ENCODE data around the gene OR14C36.
"Not testable (repeated sequence)": the region's sequence is repeated elsewhere in the genome, so short reads cannot be mapped to it uniquely, and the experiment has no call there.

Gene OR14C36

DNA sequence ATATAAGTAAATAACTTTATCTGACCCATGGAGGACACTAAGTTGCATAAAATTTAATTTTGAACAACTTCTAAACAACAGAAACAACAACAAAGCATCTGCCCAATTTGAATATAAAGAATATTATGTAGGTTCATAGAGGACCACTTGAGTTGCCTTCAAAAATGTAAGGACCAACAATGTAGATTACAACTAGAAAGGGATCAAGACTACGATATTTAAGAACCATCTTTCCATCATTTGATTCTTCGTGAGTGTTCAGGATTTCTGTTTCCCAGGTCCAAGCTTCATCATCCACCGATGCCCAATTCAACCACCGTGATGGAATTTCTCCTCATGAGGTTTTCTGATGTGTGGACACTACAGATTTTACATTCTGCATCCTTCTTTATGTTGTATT lies at the start of gene OR14C36:
Gene OR14C36 (plus strand): TSS at position 301 of the 400 bp plus-strand sequence. CDS start 0 bp downstream, at position 301.
- DNase-seq (ENCODE audit: low spot score), result no peak

- DNase-seq (ENCODE audit: low spot score), result no peak
Measured at GRCh38 chr1:248303324-248303723, 45.3 kb upstream of the OR14C36 start, which contains the start of gene OR2T12. Gene OR2T12 (minus strand): TSS chr1:248303424. CDS start chr1:248295578, 7,846 bp downstream.

DNA sequence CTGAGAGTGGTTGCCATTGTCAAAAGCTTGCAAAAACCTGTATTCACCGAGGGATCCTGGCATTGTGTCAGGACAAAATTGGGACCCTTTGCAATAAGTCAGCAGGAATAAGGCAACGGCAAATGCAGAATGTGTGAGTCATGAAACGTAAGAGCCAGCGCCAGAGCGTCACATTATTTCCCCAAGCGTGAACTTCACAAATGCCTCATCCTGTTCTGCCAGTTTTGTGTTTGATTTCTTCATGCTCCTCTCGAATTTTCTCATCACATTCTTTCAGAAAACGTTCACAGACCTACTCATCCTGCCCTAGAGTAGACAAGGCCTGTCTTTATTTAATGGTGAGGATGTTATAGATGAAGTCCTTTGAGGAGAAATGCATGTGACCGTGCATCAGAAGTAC lies 42.9 kb upstream of the OR14C36 start:
- not testable (repeated sequence) for DNase-seq (ENCODE audit: low spot score)

DNA sequence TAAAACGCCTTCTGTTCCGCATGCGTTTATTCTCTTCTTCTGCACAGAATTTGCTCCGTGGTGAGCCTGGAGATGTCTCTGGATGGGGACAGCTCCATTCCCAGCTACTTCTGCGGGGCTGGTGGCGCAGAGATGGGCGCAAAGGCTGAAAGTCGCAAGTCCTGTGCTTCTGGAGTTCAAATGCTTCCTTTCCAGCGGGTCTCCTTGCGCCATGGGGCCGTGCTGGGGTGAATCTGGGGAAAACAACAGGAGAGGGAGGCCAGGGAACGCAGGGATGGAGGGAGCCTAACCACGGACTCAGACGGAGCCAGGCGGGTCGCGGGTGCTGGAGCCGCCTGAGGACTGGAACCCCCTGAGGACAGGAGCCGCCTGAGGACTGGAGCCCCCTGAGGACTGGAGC lies 42.5 kb upstream of the OR14C36 start:
- DNase-seq (ENCODE audit: low spot score), result no peak

DNA sequence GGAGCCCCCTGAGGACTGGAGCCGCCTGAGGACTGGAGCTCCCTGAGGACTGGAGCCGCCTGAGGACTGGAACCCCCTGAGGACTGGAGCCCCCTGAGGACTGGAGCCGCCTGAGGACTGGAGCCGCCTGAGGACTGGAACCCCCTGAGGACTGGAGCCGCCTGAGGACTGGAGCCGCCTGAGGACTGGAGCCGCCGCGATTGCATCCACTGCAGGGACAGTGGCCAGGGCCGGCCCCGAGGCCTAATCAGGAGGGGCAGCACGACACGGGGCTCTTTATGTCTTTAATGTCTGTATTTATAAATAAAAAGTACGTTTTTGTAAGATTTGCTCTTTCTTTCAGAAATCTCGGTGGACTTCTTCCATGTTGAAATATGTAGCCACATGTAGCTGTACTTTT lies 41.8 kb upstream of the OR14C36 start:
- not testable (repeated sequence) for DNase-seq (ENCODE audit: low spot score)

DNA sequence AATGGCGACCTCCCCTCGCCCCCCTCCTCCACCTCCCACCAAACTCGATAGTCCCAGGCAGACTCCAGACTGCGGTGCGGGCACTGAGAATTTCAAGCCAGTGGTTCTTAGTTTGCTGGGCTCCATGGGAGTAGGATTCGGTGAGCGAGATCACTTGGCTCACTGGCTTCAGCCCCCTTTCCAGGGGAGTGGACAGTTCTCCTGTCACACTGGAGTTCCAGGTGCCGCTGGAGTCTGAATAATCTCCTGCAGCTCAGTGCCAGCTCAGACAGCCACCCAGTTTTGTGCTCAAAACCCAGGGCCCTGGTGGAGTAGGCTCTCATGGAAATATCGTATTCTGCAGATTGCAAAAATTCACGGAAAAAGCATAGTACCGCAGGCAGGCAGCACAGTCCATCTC lies 31.8 kb upstream of the OR14C36 start:
- DNase-seq (ENCODE audit: low spot score), result no peak

- no peak for DNase-seq (ENCODE audit: low spot score)
Measured at GRCh38 chr1:248324468-248324867, 24.1 kb upstream of the OR14C36 start, which contains the start of gene OR2M7. Gene OR2M7 (minus strand): TSS chr1:248324568. CDS start chr1:248324568, 0 bp downstream.

DNA sequence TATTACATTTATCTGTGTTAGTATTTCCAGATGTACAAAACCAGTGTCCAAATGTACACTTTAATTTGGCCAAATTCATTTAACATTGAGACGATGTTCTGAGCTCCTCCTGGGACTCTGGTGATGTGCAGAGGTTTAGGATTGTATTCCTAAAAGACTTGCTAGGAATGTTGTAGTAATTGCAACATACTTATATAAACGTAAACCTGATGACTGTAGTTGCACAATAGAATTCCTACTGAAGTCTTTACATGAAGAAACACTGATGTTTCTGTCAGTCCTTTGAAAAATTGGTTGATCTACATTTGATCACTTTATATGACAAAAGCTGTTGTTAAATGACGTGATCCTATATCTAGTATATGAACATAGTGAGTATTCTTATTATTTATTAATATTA lies 5.1 kb upstream of the OR14C36 start:
- no peak for DNase-seq (ENCODE audit: low spot score)

- DNase-seq (ENCODE audit: low spot score), result no peak
Measured at GRCh38 chr1:248359415-248359814, 10.8 kb downstream of the OR14C36 start.

GRCh38 chr1:248361121-248361715 lies 12.6 kb downstream of the OR14C36 start, which contains the start of gene OR2T4:
Gene OR2T4 (plus strand): TSS chr1:248361665. CDS start chr1:248361665, 0 bp downstream.
- DNase-seq (ENCODE audit: low spot score), result no peak

DNA sequence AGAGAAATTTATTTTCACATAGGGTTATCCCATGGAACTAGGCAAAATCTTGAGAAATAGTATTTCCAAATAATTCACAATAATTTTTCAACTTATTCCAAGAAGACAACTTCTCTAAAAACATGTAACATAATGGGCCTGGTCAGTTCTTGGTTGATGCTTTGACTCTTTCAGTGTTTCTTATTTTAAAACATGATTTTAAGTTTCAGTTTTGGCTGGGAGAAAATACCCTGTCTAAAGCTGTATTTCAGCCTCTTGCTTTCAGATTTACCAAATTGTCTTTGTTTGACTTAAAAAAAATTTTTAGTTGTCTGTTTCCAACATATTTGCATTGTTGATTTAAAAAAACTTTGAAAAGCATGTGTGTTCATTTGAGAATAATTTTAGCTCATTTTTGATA lies 18.0 kb downstream of the OR14C36 start:
- no peak for DNase-seq (ENCODE audit: low spot score)

DNA sequence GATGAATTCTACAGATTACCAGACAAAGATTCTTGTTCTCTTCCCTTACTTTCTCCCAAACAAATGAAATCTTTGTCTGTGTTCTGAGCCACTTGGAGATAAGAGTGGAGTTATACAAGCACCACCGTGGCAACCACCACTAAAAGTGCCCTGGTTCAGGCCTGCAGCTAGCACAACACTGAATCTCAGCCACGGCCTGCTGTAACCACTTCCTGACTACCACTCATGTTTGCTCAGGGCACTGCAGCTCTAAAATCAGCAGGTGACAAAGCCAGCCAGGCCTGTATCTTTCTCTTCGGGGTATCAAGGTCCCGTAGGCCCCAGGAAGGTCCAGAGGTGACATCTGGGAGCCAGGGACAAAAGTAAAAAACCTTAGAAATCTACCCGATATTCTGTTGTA lies 23.8 kb downstream of the OR14C36 start:
- no peak for DNase-seq (ENCODE audit: low spot score)

DNA sequence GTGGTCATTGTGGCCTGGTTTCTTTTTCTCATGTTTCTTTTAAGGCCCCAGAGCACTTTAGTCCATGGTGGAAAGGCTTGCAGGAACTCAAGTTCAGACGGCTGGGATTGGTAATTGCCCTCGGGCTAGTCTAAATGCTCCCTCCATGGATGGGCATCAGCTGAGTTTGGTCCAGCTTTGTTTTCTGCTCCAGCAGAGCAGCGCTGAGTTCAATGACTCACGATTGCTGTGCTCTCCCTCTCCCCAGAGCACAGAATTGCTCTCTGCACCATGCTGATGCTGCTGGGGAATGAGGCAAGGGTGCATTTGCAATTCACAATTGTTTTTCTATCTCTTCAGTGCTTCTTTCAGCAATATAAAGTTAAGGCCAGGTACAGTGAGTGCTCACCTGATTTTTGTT lies 25.2 kb downstream of the OR14C36 start:
- no peak for DNase-seq (ENCODE audit: low spot score)

GRCh38 chr1:248375446-248375845 lies 26.9 kb downstream of the OR14C36 start, which contains the start of gene OR2T6:
Gene OR2T6 (plus strand): TSS chr1:248375746. CDS start chr1:248387609, 11,863 bp downstream.
- DNase-seq (ENCODE audit: low spot score), result no peak

- DNase-seq (ENCODE audit: low spot score), result no peak
Measured at GRCh38 chr1:248376916-248377315, 28.3 kb downstream of the OR14C36 start.

DNA sequence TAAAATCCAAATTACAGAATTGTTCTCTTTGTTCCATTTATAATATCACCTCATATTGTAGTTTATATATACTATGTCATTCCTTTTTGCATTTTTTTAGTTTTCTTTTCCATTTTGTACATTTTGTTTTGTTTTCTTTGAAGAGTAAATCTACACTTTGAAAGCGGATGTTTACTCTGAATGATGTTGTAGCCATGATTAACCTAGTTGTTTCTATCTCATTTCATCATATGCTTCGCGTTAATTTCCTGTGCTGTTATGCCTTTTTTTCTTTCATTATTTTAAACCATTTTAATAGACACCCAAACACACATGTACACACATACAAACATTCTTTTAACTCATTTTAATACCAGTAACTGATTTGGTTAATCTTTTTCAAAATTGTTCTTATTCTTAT lies 32.3 kb downstream of the OR14C36 start:
- DNase-seq (ENCODE audit: low spot score), result no peak

DNA sequence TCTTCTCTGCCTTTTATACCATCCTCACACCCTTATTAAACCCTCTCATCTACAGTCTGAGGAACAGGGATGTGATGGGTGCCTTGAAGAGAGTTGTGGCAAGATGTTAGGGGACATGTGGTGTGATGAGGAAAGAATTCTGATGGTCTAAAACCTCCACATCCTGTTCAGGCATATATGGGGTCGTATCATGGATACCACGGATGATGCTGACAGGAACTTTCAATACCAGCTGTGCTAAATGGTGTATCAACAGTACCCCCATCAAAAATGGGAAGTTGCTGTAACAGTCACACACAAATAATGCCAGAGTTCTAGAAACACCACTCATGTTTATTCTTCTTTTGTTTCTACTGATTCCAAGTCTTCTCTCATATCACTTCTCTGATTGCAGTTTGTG lies 39.9 kb downstream of the OR14C36 start:
- DNase-seq (ENCODE audit: low spot score), result no peak

DNA sequence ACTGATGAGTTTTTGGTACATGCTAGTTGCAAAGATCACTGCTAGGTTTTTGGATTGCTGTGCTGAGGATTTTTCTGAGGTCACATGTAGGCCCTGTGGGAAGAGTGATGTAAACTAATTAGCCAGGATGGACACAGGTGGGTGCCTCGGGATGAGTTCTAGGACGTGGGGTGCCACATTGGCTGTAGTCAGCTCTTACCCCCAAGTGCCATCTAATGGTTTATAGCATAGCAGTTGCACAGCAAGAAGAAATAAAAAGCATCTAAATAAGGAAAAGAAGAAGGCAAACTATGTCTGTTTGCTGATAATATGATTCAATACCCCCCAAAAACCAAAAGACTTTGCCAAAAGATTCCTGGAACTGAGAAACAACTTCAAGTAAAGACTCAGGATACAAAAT lies 44.5 kb downstream of the OR14C36 start:
- no peak for DNase-seq (ENCODE audit: low spot score)

Measured in NAMALWA (cell line).